DND-41 (cell line): ENCODE results near the gene MFSD8.

Experiments
- CTCF ChIP-seq: IDR thresholded peaks from 2 replicates; pipeline ENCODE4 v1.5.1; 2012; ENCODE audit warnings: borderline replicate concordance, low read length, moderate library complexity, mild to moderate bottlenecking; ENCODE audit not compliant: poor library complexity, severe bottlenecking; ENCODE audit errors: extremely low read depth
- EZH2 ChIP-seq: IDR thresholded peaks from 3 replicates; pipeline ENCODE4 v1.6.1; 2012; ENCODE audit warnings: borderline replicate concordance, low read depth, mild to moderate bottlenecking, moderate library complexity, low read length, inconsistent platforms; ENCODE audit not compliant: severe bottlenecking

GRCh38 chr4:127959794-127960193 is 5.2 kb downstream of the MFSD8 start:
- no peak for TF ChIP-seq CTCF
- no peak for TF ChIP-seq EZH2
